C4-2B (cell line): ENCODE measurements around the gene SEMA5B.

ENCODE experiments used
- CTCF ChIP-seq: fragments of 450-650 bp; conservative IDR thresholded peaks from 2 replicates; pipeline ENCODE4 v1.5.1; 2017; ENCODE audit warnings: mild to moderate bottlenecking
- ZFX ChIP-seq: fragments of 450-650 bp; IDR thresholded peaks from 2 replicates; pipeline ENCODE4 v1.6.1; 2017

GRCh38 chr3:123019591-123019990 is 8.0 kb downstream of the SEMA5B start:
- TF ChIP-seq CTCF (no peak), ZFX (no peak)
